ENCODE data around the gene FN1.

GRCh38 chr2:215361876-215362561, 73.8 kb downstream of the FN1 start:
- TF ChIP-seq CTCF (optimal IDR thresholded peaks at IDR 0.05 in 1 of 3, IDR thresholded peaks at IDR 0.05 in 1 of 3, conservative IDR thresholded peaks at IDR 0.05 in 1 of 3; ENCODE audit: extremely low read depth in 1 of 3, insufficient read depth in 2 of 3, low read length in 3 of 3) (no peak), EZH2 (IDR thresholded peaks at IDR 0.05; ENCODE audit: low read length) (no peak)
